ENCODE measurements around the gene WBP2. TPM values are rescaled to one million over a fixed set of nuclear protein-coding genes. Genes with fewer than 3 reads are reported as not detected.

The WBP2 gene
- total RNA-seq, 4 donors from 2014 or later, result 24.9 to 44.2 (median 36.9) TPM

DNA sequence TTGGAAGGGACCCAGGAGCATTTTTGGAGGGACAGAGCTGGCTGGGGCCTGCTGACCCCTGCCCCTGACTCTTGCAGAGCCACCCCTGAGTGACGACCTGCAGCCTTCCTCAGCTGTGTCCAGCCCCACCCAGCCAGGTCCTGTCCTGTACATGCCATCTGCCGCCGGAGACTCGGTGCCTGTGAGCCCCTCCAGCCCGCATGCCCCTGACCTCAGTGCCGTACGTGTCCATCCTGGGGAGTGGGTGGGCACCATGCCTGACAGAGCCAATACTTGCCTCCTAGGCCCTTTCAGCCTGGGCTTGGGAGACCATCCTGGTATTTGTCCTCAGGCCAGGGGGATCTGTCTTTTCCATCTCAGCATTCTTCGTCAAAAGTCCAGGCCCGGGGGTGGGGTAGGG lies 38.4 kb downstream of the WBP2 start:
- peaks cover 13 to 40% (median 26%) of the 10 kb centered on the region in 3 donors for H3K4me1 ChIP-seq
- H3K27ac ChIP-seq, result no peak overlapping the region
- H3K9me3 ChIP-seq, result no peaks in the 10 kb centered on the region
- H3K27me3 ChIP-seq, result no peaks in the 10 kb centered on the region
- intact Hi-C loops (cut with DNase I), result no loop called here
- H3K36me3 ChIP-seq, result peaks cover 51 to 100% (median 54%) of the 10 kb centered on the region in 3 donors
- DNase-seq, result no peak
- TF ChIP-seq CTCF (IDR thresholded peaks at IDR 0.05) (no peak), POLR2A (IDR thresholded peaks at IDR 0.05) (no peak)
- H3K4me3 ChIP-seq, result no peak overlapping the region
- WGBS, 2 donors, result 97% methylated on average over 7 of the region's 9 CpGs; no CpG with 5 or more reads in 1 of the 2 donors

DNA sequence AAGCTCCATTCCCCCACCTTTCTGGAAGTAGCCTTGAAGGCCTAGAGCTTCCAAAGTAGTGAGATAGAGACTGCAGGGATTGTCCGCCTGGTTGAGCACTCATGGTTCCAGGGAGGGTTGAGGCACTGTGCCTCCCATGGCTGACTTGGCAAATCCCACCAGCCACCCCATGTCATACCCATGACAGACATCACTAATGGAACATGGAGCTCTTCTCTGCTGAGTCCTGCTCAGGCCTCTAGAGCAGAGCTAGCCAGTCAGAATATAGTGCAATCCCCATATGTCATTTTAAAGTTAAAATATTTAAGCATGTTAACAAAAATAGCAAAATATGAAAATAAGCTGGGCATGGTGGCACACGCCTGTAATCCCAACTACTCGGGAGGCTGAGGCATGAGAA lies 39.7 kb downstream of the WBP2 start:
- WGBS, 2 donors, result 77 to 78% methylated on average over 2 to 3 of the region's 3 CpGs
- no peaks in the 10 kb centered on the region for H3K9me3 ChIP-seq
- peak overlapping the region; percentile 57 to 90 (median 68) for H3K27ac ChIP-seq
- no peak overlapping the region for H3K4me3 ChIP-seq
- peaks cover 41 to 100% (median 51%) of the 10 kb centered on the region in 3 donors for H3K36me3 ChIP-seq
- TF ChIP-seq CTCF (IDR thresholded peaks at IDR 0.05) (no peak), POLR2A (IDR thresholded peaks at IDR 0.05) (no peak)
- H3K4me1 ChIP-seq, result peaks cover 13 to 53% (median 30%) of the 10 kb centered on the region in 3 donors
- no peaks in the 10 kb centered on the region for H3K27me3 ChIP-seq
- DNase-seq, result no peak
- intact Hi-C loops (cut with DNase I), result no loop called here

DNA sequence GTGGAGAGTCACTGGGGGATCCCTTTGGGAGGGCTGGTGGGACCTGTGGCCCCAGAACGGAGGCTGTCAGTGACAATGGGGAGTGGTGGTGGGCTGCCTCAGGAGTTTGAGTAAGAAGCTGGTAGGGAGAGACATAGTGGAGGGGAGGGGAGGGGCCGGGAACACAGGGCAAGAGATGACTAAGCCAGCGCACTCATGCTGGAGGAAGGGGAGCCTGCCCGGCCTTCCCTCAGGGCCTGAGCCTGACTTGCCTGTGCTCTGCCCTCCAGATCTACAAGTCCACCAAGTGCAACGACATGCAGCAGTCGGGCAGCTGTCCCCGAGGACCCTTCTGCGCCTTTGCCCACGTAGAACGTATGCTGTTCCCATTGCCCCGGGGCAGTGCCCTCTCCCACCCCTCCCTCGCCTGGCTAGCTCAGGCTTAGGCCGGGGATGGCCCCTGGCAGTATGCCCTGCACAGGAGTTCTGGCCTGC lies 40.2 kb downstream of the WBP2 start:
- H3K36me3 ChIP-seq, result peaks cover 36 to 100% (median 47%) of the 10 kb centered on the region in 3 donors
- H3K4me3 ChIP-seq, result no peak overlapping the region
- H3K27me3 ChIP-seq, result no peaks in the 10 kb centered on the region
- no peak for DNase-seq
- TF ChIP-seq CTCF (IDR thresholded peaks at IDR 0.05) (no peak), POLR2A (IDR thresholded peaks at IDR 0.05) (no peak)
- intact Hi-C loops (cut with DNase I), result no loop called here
- 40 to 50% methylated on average over 9 to 13 of the region's 13 CpGs for WGBS, 2 donors
- H3K4me1 ChIP-seq, result peaks cover 14 to 57% (median 32%) of the 10 kb centered on the region in 3 donors
- H3K9me3 ChIP-seq, result no peaks in the 10 kb centered on the region
- H3K27ac ChIP-seq, result peak overlapping the region; percentile 57 to 90 (median 68)

GRCh38 chr17:75814021-75814395 lies 41.1 kb downstream of the WBP2 start:
- Histone ChIP-seq H3K27ac (peak overlapping the region in 2 of 4 donors; percentile 67 to 90), H3K27me3 (no peaks in the 10 kb centered on the region), H3K4me3 (no peak overlapping the region), H3K36me3 (peaks cover 27 to 96% (median 37%) of the 10 kb centered on the region in 3 donors), H3K9me3 (no peaks in the 10 kb centered on the region), H3K4me1 (peaks cover 24 to 67% (median 41%) of the 10 kb centered on the region in 3 donors)
- intact Hi-C loops (cut with DNase I), result no loop called here
- WGBS, 2 donors, result 75% methylated on average over 2 of the region's 6 CpGs; no CpG with 5 or more reads in 1 of the 2 donors
- DNase-seq, result no peak
- TF ChIP-seq CTCF (IDR thresholded peaks at IDR 0.05), result no peak
- no peak for TF ChIP-seq POLR2A (IDR thresholded peaks at IDR 0.05)

GRCh38 chr17:75813081-75814020 lies 41.8 kb downstream of the WBP2 start:
- intact Hi-C loops (cut with DNase I), result no loop called here
- Histone ChIP-seq H3K4me3 (no peak overlapping the region), H3K27me3 (no peaks in the 10 kb centered on the region), H3K27ac (peak overlapping the region; percentile 7 to 90 (median 60)), H3K9me3 (no peaks in the 10 kb centered on the region), H3K36me3 (peaks cover 20 to 89% (median 31%) of the 10 kb centered on the region in 3 donors), H3K4me1 (peaks cover 29 to 73% (median 47%) of the 10 kb centered on the region in 3 donors)
- TF ChIP-seq CTCF (IDR thresholded peaks at IDR 0.05), result no peak
- TF ChIP-seq POLR2A (IDR thresholded peaks at IDR 0.05), result no peak
- WGBS, 2 donors, result 70 to 80% methylated on average over 1 to 4 of the region's 24 CpGs
- DNase-seq, result no peak
